NCI-H2107 (cell line): ENCODE measurements around the gene SNX32.

Source experiments
- DNase-seq: peaks from one replicate; lab custom pipeline; 2025; lab: John Stamatoyannopoulos, UW

The SNX32 gene

DNA sequence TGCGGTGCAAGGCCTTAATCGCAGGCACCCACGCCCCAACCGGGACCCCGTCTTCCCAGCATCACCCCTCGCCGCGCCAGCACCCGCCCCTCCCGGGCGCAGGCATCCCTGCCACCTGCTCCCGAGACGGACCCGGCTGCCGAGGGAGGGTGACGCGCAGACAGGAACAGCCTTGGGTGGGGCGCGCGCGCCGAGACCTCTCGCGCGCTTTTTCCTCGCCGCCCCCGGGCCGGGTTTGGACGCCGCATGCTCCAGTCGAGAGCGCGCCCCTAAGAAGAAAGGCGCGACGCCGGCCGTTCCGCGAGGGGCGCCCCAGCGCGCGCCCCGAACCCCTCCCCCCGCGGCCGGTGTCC is 23.7 kb downstream of the SNX32 start:
- DNase-seq = no peak

DNA sequence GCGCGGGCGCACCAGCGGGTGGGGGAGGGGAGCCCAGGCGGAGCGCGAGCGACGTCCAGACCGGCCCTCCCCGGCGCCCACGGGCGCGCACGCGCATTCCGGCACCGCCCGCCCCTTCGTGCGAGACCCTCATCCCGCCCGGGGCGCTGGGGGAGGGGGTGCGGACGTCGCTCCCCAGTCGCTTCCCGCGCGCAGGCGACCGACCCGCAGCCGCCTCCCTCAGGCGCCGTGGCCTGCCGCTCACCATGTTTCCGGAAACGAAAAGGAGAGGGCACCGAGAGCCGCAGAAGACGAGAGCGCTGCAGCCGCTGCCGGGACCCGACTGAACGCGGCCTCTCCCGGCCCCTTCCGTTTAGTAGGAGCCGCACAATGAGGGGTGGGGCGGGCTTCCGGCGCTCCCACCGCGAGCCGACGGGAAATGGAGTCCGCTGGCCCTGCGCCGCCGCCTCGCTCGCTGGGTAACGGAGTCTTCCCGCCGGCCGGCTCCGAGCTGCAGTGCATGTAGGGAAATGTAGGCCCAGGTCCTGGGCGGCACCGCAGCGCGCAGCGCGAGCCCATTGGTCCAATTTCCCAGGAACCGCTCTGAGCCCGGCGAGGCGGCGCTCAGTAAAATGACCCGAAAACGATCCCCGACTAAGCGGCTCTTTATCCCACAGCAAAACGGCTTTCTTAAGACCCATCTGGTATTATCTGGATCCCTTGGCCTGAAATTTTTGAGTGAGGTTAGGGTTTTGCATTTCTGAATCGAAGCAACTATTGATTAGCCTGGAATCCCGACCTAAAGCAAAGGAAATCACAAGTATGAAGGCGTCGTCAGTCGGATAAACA is 24.3 kb downstream of the SNX32 start, which contains the start of gene CFL1:
Gene CFL1, minus strand, starts transcription at position 328 of the 828 bp plus-strand sequence. Its CDS starts 81 bp downstream, at position 247.
- peak; percentile 96 for DNase-seq

GRCh38 chr11:65858681-65859087 is 24.9 kb downstream of the SNX32 start:
- DNase-seq = no peak

DNA sequence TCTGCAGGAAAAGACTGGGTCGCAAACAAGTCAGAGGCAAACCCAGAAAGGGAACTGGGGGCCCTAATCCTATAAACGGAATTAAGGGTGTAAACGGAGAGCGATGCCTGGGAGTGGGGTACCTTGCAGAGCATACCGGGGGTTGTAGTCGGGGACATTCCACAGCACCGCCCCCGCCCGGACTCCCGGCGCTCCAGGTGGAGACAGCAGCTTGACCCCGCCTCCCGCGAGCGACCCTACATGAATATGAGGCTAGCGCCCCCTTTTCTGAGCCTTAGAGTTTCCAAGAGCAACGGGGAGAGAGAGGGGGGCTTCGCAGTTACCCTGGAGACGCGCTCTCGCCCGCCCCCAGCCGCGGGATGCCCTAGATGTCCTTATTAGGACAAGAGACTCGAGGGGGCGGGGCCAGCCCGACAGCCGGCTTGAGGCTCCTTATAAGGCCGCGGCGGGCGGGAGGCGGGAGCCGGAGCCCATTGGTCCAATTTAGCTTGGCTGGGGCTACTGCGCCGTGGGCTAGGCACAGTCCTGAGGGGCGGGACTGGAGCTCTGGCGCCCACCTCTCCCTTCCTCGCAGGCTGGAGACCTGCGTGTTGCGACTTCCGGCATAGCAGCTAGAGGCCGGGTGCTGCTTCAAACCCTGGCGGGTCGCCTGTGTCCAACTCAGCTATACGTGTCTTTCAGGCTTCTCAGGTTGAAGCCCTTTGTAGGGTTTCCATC is 25.5 kb downstream of the SNX32 start:
- DNase-seq = peak; percentile 85

DNA sequence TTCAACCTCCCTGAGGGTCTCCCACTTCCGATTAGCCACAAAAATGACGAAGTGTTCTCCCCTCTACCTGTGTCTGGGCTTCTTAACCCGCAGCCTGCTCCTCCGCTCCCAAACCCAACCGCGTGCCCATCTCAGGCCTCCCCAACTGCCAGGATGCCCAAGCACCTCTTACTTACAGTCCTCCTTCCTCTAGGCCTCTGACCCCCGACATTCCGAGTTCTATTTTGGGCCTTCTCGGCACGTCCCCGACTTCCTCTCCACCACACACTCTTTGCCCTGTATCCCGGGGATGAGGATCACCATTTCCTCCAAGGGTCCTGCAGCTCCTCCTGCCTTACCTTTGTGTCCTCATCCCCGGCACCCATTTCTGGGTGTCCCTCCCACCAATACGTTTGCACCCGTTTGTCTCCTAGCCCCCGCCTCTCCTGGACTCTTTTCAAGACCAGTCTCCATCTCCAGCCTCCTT is 26.1 kb downstream of the SNX32 start:
- DNase-seq = no peak

GRCh38 chr11:65860278-65861164 is 26.8 kb downstream of the SNX32 start, which contains the start of gene MUS81:
Gene MUS81 (plus strand): TSS chr11:65860433. CDS start chr11:65860754, 321 bp downstream.
- DNase-seq = peak; percentile 96

DNA sequence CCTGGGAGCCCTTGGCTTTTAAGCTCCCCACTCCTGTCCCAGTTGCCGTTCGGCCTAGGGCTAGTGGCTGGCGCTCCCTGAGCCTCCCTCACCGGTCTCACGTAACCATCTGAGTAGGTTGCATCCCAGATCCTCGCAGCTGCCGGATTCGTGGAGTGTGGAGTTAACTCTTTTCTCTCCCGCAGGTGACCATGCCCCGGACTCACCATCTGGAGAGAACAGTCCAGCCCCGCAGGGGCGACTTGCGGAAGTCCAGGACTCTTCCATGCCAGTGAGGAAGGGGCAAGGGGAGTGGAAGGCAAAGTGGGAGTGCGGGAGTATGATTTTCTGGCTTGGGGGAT is 27.4 kb downstream of the SNX32 start:
- no peak for DNase-seq

DNA sequence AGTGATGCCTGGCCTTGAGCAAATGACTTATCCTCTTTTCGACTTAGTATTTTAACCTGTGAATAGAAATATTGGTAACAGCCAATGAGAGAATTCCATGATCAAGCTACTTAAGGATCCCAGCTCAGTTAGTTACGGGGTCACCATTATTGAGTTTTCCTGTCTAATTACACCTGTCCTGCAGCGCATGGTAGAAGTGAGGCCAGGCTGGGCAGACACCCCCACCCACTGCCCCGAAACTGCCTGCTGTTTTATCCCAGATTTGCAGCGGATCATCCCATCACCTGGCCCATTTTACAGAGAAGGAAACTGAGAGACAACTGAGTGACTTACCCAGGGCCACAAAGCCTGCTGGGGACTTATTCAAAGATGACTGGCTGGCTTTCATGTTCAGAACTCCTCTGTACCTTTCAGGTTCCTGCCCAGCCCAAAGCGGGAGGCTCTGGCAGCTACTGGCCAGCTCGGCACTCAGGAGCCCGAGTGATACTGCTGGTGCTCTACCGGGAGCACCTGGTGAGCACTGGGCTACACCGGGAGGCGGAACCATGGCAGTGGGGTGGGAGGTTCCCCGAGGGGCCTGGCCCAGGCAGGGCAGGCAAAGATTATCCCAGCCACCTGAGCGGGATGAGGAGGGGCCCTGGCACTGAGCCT is 27.9 kb downstream of the SNX32 start:
- no peak for DNase-seq

GRCh38 chr11:65862191-65862735 is 28.5 kb downstream of the SNX32 start:
- no peak for DNase-seq

- no peak for DNase-seq
These were observed 29.5 kb downstream of the SNX32 start for GRCh38 chr11:65862941-65863888.

DNA sequence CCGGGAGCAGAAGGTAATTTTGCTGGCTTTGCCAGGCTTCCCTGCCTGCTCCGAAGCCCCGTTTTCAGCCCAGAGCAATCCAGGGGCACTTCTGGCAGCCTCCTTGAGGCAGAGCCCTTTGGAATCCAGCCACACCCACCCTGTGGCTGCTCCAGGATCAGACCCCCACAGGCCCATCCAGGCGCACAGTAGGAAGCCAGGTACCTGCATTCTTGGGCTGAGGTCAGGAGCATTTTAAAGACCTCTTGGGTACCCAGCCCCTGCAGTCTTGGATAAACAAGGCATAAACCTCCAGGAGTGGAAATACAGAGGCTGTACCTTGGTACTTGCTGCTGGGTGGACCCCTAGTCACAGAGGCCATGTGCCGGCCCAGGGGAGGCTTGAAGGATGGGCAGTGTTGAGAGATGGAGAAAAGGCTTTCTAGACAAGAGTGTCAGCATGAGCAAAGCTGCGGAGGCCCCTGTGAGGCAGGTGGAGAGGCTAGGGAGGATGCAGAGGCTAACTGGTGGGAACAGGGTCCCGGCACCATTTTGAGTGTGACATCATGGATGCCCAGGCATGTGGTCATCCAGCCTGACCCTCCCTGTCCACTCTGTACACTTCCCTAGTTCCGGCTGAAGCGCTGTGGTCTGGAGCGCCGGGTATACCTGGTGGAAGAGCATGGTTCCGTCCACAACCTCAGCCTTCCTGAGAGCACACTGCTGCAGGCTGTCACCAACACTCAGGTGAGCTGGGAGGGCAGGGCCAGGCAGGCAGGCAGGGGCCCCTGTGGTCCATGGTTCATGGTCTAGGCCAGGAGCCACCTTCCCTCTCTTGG is 30.3 kb downstream of the SNX32 start:
- no peak for DNase-seq

DNA sequence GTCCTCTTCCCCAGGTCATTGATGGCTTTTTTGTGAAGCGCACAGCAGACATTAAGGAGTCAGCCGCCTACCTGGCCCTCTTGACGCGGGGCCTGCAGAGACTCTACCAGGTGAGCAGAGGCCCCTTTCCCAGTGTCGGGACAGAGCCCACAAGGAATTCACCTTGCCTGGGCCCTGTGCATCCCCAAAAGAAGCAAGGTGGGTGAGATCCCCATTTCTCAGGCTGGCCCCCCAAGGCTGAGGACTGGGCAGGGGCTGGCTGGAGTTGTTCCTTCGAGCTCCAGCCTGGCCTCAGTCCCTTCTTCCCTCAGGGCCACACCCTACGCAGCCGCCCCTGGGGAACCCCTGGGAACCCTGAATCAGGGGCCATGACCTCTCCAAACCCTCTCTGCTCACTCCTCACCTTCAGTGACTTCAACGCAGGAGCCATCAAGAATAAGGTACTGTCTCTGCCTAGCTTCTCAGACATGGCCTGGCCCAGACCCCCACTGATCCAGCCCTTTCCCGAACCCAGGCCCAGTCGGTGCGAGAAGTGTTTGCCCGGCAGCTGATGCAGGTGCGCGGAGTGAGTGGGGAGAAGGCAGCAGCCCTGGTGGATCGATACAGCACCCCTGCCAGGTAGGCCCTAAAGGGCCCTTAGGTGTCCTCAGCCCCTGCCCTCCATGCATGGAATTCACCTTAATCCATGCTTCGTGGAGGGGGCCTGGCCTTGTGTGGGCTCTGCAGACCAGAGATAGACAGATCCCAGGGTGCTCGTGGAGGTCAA is 31.1 kb downstream of the SNX32 start:
- DNase-seq = no peak

- DNase-seq = no peak
These were observed 31.9 kb downstream of the SNX32 start for GRCh38 chr11:65865550-65866172.

DNA sequence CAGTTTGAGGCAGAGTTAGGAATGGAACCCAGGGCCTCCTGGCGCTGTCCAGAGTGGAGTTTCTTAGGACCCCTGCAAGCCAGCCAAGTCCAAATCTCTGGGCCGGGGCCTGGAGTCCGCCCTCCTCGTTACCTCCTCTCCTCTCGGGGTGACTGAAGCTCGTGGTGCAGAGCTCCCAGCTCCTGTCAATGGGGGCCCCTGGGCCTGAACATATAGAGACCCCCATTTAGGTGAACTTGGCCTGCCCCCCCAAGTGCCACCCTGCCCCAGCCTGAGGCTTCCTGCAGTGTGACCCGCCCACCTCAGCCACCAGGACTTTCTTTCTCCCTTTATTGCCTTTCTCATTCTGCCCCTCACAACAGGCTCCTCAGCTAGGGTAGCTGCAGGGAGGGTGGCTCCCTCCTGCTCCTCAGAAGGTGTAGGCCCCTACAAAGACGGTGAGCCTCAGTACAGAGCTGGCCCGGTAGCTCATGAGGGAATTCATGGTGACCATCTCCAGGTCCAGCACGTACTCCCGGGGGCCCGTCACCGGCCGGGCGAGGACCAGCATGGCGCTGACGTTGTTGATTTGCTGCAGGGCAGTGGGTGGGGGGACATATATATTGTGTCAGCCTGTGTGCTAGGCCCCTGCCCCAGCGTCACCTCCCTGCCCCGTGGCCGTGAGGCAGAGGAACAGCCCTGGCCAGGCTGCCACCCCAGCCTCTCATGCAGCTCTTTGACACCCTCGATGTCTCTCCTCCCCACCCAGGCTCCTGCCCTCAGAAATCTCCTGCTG is 32.9 kb downstream of the SNX32 start:
- DNase-seq = no peak

DNA sequence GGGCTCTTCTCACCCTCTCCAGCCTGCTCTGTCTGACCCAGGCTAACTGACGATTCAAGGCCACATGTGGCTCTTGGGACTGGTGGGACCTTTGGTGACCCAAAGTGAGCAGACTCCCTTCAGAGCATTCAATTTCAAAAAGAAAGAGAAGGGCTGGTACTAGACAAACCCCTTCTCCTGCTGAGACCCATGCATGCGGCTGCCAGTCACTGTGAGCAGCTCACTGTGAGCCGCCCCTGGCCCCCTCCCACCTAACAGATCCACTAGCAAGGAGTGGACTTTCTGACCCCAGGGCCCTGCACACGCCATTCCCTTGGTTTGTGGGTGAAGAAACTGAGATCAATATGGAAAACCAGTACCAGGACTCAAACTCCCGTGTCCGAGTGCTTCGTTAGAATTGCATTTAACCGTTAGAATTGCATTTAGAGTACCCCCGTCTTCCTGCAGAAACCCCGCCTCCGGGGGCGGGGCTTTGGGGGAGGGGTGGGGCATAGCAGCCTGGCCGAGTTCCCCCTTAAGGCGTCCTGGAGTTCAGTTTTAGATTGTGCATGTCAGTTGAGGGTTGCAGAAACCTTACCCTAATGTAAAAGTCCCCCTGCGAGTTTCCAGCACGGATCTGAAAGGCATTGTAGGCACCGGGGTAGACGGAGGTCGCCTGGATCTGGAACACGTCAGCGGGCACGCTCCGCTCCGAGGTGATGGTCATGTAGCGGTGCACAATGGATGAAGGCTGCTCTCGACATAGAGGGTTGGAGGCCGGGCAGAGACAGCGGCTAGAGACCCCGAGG is 33.7 kb downstream of the SNX32 start:
- no peak for DNase-seq

DNA sequence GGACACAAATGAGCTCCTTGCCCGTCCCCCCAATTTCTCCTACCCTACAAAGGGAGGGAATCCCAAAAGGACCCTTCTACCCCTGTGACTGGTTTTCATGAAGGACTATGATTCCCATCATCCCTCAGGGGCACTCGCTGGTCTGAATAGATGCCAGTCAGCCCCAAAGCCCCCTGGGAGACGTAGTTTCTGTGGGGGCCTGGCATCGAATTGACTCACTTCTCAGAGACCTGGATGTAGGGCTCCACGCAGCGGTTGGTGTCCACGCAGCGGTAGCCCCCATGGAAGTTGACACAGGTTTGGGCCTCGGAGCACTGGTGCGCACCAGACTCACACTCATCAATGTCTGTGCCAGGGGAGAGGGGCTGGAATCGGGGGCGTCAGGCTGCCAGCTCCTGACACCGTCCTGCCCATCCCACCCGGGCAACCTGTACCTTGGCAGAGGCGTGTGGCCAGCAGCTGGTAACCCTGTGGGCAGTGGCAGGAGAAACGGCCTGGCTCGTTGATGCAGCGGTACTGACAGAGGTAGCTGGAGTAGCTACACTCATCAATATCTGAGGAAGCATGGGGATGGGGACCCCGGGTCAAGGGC is 34.4 kb downstream of the SNX32 start:
- DNase-seq = no peak
